Mammary epithelial cell (primary cell): ENCODE data around the gene FRAS1.

Experiments used
- EZH2 ChIP-seq: IDR thresholded peaks from 2 replicates; pipeline ENCODE4 v1.6.1; 2012; ENCODE audit warnings: low read length, inconsistent platforms, borderline replicate concordance
- TF ChIP-seq, protein P1 (sequence below), 2 donors: IDR thresholded peaks in 1 of 2; conservative IDR thresholded peaks in 1 of 2; 2 replicates each; pipeline ENCODE4 v1.5.1; 2011 to 2012; ENCODE audit warnings: inconsistent platforms in 2 of 2, low read length in 2 of 2, mild to moderate bottlenecking in 2 of 2, control low read depth in 1 of 2, low read depth in 1 of 2; ENCODE audit not compliant: insufficient read depth in 1 of 2; ENCODE audit errors: extremely low read depth in 1 of 2

DNA sequence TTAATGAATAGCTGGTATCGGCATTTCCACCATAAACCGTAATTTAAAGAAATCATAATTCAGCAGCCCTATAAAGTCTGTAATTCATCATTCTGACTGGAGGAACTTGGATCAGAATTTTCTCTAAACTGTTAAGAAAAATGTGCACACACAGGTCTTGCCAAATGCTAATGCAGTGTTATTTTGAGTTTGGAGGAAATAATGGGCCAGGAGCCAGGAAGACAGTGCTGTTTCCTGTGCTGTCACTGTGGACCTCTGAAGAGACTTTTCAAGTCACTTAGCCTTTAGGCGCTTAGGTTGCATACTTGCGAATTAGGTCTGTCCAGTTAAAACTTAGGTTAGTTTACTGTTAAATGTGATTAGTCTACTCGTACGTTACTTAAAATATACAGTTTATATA, 357.0 kb downstream of the FRAS1 start:
- no peak for TF ChIP-seq EZH2
- TF ChIP-seq, protein P1, sequence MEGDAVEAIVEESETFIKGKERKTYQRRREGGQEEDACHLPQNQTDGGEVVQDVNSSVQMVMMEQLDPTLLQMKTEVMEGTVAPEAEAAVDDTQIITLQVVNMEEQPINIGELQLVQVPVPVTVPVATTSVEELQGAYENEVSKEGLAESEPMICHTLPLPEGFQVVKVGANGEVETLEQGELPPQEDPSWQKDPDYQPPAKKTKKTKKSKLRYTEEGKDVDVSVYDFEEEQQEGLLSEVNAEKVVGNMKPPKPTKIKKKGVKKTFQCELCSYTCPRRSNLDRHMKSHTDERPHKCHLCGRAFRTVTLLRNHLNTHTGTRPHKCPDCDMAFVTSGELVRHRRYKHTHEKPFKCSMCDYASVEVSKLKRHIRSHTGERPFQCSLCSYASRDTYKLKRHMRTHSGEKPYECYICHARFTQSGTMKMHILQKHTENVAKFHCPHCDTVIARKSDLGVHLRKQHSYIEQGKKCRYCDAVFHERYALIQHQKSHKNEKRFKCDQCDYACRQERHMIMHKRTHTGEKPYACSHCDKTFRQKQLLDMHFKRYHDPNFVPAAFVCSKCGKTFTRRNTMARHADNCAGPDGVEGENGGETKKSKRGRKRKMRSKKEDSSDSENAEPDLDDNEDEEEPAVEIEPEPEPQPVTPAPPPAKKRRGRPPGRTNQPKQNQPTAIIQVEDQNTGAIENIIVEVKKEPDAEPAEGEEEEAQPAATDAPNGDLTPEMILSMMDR (conservative IDR thresholded peaks at IDR 0.05 in 1 of 2, IDR thresholded peaks at IDR 0.05 in 1 of 2; ENCODE audit: extremely low read depth in 1 of 2, insufficient read depth in 1 of 2, low read depth in 1 of 2, low read length in 2 of 2), result no peak
